Left ventricle myocardium inferior (tissue), 1 donor: ENCODE data around the gene TTL. TPM values are rescaled to one million over a fixed set of nuclear protein-coding genes. Genes with fewer than 3 reads are reported as not detected.

Experiments used
- DNase-seq: peaks from one replicate; pipeline ENCODE4 v3.0.0-alpha.2; 2020
- H3K27ac ChIP-seq: fragments of 200-600 bp; replicated peaks from 2 replicates; pipeline ENCODE4 v1.8.0; 2021
- H3K27me3 ChIP-seq: fragments of 200-600 bp; 2 replicates; pipeline ENCODE4 v1.8.0; 2021; ENCODE audit warnings: low read depth
- H3K36me3 ChIP-seq: fragments of 200-600 bp; 2 replicates; pipeline ENCODE4 v1.8.0; 2021
- H3K4me1 ChIP-seq: fragments of 200-600 bp; 2 replicates; pipeline ENCODE4 v1.8.0; 2021
- H3K4me3 ChIP-seq: fragments of 200-600 bp; 2 replicates; pipeline ENCODE4 v1.8.0; 2021; ENCODE audit warnings: mild to moderate bottlenecking, moderate library complexity
- H3K9me3 ChIP-seq: fragments of 200-600 bp; replicated peaks from 2 replicates; pipeline ENCODE4 v1.8.0; 2021
- intact Hi-C: fragments of 100-400 bp; cut with micrococcal nuclease; formaldehyde crosslinking; loops from one replicate; pipeline ENCODE4 v1.11.0; 2022
- total RNA-seq: library from RNA; stranded (reverse); fragmentation: NEBNext Ultra II Directional; extraction: Animal tissue kit (Norgen Biotek cat#: 25700); gene quantifications from one replicate; pipeline ENCODE4 v1.2.1, GENCODE V29; 2021
- TF ChIP-seq, protein P1 (sequence below): fragments of 200-600 bp; IDR thresholded peaks from 2 replicates; pipeline ENCODE4 v1.8.0; 2021; ENCODE audit warnings: antibody characterized with exemption, mild to moderate bottlenecking, borderline replicate concordance
- donor health status: DM: no; HTN: yes; CAD: no; lungs with severe emphysema.

The TTL gene
- total RNA-seq, 1 donor from 2014 or later = 47.1 TPM

DNA sequence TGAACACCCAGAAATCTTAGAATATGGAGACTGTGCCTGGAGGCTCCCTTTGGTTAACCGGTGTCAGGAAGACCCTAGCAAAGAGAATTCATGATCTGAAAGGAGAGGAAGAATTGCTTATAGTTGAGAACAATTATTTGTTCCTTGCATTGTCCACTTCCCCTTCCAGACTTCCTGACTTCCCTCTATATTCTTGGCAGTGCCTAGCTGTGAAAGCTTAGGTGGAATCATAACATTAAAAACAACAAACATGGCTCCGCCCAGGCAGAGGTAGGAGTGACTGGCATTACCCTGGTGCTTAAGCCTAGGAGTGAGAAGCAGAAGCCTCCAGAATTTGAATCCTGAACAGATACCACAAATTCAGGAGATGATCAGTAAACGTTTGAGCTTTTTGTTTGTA lies 1.9 kb downstream of the TTL start:
- DNase-seq = no peak
- Histone ChIP-seq H3K36me3 (peaks cover 3% of the 10 kb centered on the region), H3K4me3 (peak overlapping the region; percentile 88), H3K9me3 (no peaks in the 10 kb centered on the region), H3K4me1 (peaks cover 55% of the 10 kb centered on the region), H3K27me3 (no peaks in the 10 kb centered on the region), H3K27ac (no peak overlapping the region)
- TF ChIP-seq, protein P1, sequence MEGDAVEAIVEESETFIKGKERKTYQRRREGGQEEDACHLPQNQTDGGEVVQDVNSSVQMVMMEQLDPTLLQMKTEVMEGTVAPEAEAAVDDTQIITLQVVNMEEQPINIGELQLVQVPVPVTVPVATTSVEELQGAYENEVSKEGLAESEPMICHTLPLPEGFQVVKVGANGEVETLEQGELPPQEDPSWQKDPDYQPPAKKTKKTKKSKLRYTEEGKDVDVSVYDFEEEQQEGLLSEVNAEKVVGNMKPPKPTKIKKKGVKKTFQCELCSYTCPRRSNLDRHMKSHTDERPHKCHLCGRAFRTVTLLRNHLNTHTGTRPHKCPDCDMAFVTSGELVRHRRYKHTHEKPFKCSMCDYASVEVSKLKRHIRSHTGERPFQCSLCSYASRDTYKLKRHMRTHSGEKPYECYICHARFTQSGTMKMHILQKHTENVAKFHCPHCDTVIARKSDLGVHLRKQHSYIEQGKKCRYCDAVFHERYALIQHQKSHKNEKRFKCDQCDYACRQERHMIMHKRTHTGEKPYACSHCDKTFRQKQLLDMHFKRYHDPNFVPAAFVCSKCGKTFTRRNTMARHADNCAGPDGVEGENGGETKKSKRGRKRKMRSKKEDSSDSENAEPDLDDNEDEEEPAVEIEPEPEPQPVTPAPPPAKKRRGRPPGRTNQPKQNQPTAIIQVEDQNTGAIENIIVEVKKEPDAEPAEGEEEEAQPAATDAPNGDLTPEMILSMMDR = no peak
- intact Hi-C loops = no loop called here

DNA sequence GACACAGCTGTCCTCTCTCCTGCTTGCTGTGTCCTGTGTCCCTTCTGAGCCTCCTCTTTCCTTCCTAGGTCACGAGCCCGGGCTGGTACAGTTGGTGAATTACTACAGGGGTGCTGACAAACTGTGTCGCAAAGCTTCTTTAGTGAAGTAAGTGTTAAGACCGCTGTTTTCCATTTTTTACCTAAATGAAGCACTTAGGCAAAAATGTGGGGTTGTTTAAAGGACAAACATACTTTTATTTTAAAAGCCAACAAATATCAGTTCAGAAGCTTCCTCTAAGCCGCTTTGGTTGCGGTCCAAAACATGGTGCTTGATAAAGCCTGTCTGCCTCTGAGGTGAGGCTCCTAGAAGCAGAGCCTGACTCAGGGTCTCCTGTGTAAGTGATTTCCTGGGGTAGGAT lies 3.9 kb downstream of the TTL start:
- H3K4me1 ChIP-seq = peaks cover 49% of the 10 kb centered on the region
- peaks cover 3% of the 10 kb centered on the region for H3K36me3 ChIP-seq
- intact Hi-C loops = no loop called here
- H3K9me3 ChIP-seq = no peaks in the 10 kb centered on the region
- DNase-seq = no peak
- no peak overlapping the region for H3K27ac ChIP-seq
- TF ChIP-seq, protein P1 = no peak
- no peaks in the 10 kb centered on the region for H3K27me3 ChIP-seq
- no peak overlapping the region for H3K4me3 ChIP-seq

DNA sequence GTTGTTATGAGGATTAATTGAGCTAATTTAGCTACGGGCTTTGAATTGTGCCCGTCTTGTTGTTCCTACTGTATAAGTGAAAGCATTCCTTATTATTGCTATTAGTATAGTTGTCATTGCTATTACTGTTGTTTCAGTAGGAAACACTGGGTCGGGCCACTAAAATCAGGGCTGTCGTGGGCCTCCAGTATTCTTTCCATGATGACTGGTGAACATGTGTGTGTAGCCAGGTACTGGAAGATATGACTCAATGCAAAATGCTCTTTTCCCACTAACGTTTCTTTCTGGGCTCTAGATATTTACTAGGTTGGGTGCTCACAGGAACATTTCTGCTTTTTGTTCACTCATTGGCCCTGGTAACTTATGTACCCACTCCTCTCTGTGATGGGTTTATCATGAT lies 4.9 kb downstream of the TTL start:
- Histone ChIP-seq H3K4me1 (peaks cover 40% of the 10 kb centered on the region), H3K9me3 (no peaks in the 10 kb centered on the region), H3K4me3 (no peak overlapping the region), H3K27ac (no peak overlapping the region), H3K36me3 (peaks cover 3% of the 10 kb centered on the region), H3K27me3 (no peaks in the 10 kb centered on the region)
- intact Hi-C loops = no loop called here
- TF ChIP-seq, protein P1 = no peak
- DNase-seq = no peak

DNA sequence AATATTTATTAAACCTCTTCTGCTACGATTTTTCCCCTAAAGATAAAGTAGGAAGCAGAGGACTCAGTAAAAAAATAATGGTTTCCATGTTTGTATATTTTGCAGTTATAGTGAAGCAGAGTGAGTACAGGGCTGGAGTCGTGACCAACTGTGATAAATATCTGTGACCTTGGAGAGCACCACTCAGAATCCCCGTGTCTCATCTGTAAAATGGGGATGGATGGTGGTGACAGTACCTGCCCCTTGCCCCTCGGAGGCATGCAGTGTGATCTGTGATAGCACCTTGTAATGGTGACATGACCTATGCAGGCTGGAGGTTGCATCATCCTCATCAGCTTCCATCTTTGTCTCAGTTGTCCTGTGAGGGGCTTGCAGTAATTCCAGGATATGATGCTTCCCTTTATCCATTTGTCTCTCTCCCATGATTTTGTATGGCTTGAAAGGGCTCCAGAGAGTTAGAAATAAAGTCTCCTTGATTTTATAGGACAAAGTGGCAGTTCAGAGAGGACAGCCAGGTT lies 5.5 kb downstream of the TTL start:
- H3K36me3 ChIP-seq = peaks cover 3% of the 10 kb centered on the region
- H3K27ac ChIP-seq = no peak overlapping the region
- H3K9me3 ChIP-seq = no peaks in the 10 kb centered on the region
- intact Hi-C loops = no loop called here
- H3K27me3 ChIP-seq = no peaks in the 10 kb centered on the region
- peaks cover 36% of the 10 kb centered on the region for H3K4me1 ChIP-seq
- no peak overlapping the region for H3K4me3 ChIP-seq
- TF ChIP-seq, protein P1 = no peak
- DNase-seq = no peak

DNA sequence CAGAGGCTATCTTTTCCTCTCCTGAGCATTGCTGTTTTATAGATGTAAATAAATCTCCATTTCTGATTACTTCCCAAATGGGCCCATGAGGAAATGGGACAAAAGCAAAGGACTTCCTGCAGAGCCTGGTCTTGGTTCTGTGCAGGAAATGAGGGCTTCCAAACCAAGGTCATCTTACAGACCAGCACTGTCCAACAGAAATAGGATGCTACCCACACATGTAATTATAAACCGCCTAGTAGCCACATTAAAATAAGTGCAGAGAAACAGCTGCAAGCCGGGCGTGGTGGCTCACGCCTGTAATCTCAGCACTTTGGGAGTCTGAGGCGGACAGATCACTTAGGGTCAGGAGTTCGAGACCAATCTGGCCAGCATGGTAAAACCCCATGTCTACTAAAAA lies 6.2 kb downstream of the TTL start:
- no peak overlapping the region for H3K4me3 ChIP-seq
- peaks cover 29% of the 10 kb centered on the region for H3K4me1 ChIP-seq
- H3K36me3 ChIP-seq = peaks cover 3% of the 10 kb centered on the region
- H3K9me3 ChIP-seq = no peaks in the 10 kb centered on the region
- H3K27ac ChIP-seq = no peak overlapping the region
- no peaks in the 10 kb centered on the region for H3K27me3 ChIP-seq
- intact Hi-C loops = no loop called here
- TF ChIP-seq, protein P1 = no peak
- no peak for DNase-seq
